MCF 10A (cell line): ENCODE data around the gene CACNB4. TPM values are rescaled to one million over a fixed set of nuclear protein-coding genes. Genes with fewer than 3 reads are reported as not detected.

Experiments used
- BruUV-seq: library from RNA; stranded (reverse); fragments of 400-500 nt; replicated peaks from 2 replicates; lab custom pipeline; 2021; lab: Mats Ljungman, UMichigan
- CTCF ChIA-PET: fragments of 300-600 bp; sonication (Branson Sonifier 250); formaldehyde crosslinking; extraction: SDS; loops from one replicate; lab custom pipeline; 2021; ENCODE audit warnings: antibody characterized with exemption, inconsistent platforms; lab: Yijun Ruan, JAX
- POLR2A ChIA-PET: fragments of 300-600, 350-650 bp; sonication (Branson Sonifier 250); formaldehyde crosslinking; extraction: SDS; loops from one replicate; lab custom pipeline; 2020; ENCODE audit warnings: antibody characterized with exemption, inconsistent platforms; lab: Yijun Ruan, JAX
- DNase-seq: peaks from one replicate; pipeline ENCODE4 v3.0.0-alpha.2; 2018; ENCODE audit not compliant: unreplicated experiment
- H3K27ac Mint-ChIP-seq: one replicate; pipeline ENCODE4 v1.8.0; 2022; ENCODE audit warnings: mild to moderate bottlenecking, low read depth, mixed read lengths; ENCODE audit not compliant: unreplicated experiment
- H3K27me3 Mint-ChIP-seq: one replicate; pipeline ENCODE4 v1.8.0; 2022; ENCODE audit warnings: mixed read lengths; ENCODE audit not compliant: insufficient read depth, unreplicated experiment
- H3K36me3 Mint-ChIP-seq: one replicate; pipeline ENCODE4 v1.8.0; 2022; ENCODE audit warnings: mild to moderate bottlenecking, moderate library complexity, mixed read lengths; ENCODE audit not compliant: insufficient read depth, unreplicated experiment
- H3K4me1 Mint-ChIP-seq: one replicate; pipeline ENCODE4 v1.8.0; 2022; ENCODE audit warnings: mixed read lengths; ENCODE audit not compliant: insufficient read depth, unreplicated experiment
- H3K4me3 Mint-ChIP-seq: one replicate; pipeline ENCODE4 v1.8.0; 2022; ENCODE audit warnings: mild to moderate bottlenecking, moderate library complexity, mixed read lengths; ENCODE audit not compliant: unreplicated experiment
- H3K9me3 Mint-ChIP-seq: one replicate; pipeline ENCODE4 v1.8.0; 2022; ENCODE audit warnings: mixed read lengths; ENCODE audit not compliant: unreplicated experiment
- intact Hi-C: fragments of 100-400 bp; cut with micrococcal nuclease; formaldehyde crosslinking; loops from 2 replicates; pipeline ENCODE4 v1.14.1; 2022
- total RNA-seq: library from RNA; stranded (reverse); gene quantifications from 2 replicates; pipeline ENCODE4 v1.2.3, GENCODE V29; 2022
- TF ChIP-seq, protein P1 (sequence below): fragments of 200-600 bp; IDR thresholded peaks from one replicate; pipeline ENCODE4 v1.8.0; 2022; ENCODE audit warnings: antibody characterized with exemption, mild to moderate bottlenecking; ENCODE audit not compliant: unreplicated experiment

The CACNB4 gene
- total RNA-seq, 1 experiment from 2014 or later = 0.49 TPM

DNA sequence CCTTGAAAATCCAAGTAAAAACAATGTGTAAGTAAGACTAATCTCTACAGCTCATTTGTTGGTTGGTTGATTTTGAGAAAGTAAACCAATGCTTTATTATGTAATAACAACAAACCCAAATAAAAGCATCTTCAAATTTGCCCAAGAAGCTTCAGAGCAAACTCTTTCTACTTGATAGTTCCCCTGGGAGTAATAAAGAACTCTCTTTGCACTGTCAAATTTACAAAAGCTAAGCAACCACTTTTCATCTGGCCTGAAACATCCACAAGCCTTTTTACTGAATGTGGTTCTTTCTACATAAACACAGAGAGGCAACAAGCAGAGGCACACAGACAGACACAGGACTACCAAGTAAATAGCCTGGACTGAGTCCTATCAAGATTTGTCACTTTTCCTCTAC is 28.8 kb upstream of the CACNB4 start:
- POLR2A ChIA-PET = no interaction called here
- no TSS peak for BruUV-seq
- Mint-ChIP-seq H3K4me1 (no peaks in the 10 kb centered on the region), H3K9me3 (no peaks in the 10 kb centered on the region), H3K27ac (no peak overlapping the region), H3K36me3 (peaks cover 4% of the 10 kb centered on the region), H3K4me3 (no peak overlapping the region), H3K27me3 (no peaks in the 10 kb centered on the region)
- no peak for DNase-seq
- TF ChIP-seq, protein P1, sequence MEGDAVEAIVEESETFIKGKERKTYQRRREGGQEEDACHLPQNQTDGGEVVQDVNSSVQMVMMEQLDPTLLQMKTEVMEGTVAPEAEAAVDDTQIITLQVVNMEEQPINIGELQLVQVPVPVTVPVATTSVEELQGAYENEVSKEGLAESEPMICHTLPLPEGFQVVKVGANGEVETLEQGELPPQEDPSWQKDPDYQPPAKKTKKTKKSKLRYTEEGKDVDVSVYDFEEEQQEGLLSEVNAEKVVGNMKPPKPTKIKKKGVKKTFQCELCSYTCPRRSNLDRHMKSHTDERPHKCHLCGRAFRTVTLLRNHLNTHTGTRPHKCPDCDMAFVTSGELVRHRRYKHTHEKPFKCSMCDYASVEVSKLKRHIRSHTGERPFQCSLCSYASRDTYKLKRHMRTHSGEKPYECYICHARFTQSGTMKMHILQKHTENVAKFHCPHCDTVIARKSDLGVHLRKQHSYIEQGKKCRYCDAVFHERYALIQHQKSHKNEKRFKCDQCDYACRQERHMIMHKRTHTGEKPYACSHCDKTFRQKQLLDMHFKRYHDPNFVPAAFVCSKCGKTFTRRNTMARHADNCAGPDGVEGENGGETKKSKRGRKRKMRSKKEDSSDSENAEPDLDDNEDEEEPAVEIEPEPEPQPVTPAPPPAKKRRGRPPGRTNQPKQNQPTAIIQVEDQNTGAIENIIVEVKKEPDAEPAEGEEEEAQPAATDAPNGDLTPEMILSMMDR = no peak
- CTCF ChIA-PET = interaction anchor here (1.9 kb wide), 1 partner anchor 10 kb away, joined by 6 read pairs; no protein-coding TSS in a partner anchor
- intact Hi-C loops = no loop called here

DNA sequence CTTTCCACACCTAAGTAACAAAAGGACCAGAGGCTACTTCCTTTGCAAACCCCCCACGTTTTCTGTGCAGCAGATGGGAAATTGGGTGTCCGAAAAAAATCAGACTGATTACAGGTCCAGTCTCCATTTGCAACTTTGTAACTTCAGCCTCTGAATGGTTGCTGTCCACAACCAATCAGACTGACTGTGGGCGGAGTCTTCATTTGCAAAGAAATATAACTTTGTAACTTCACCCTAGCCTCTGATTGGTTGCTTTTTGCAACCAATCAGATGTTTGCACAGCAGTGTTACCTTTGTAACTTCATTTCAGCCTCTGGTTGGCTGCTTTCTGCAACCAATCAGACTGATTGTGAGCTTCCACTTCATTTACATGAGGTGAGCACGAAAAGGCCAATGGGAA is 27.8 kb upstream of the CACNB4 start:
- Mint-ChIP-seq H3K27ac (no peak overlapping the region), H3K27me3 (no peaks in the 10 kb centered on the region), H3K36me3 (peaks cover 10% of the 10 kb centered on the region), H3K4me1 (no peaks in the 10 kb centered on the region), H3K4me3 (no peak overlapping the region), H3K9me3 (no peaks in the 10 kb centered on the region)
- TF ChIP-seq, protein P1 = no peak
- no TSS peak for BruUV-seq
- CTCF ChIA-PET = interaction anchor here (1.9 kb wide), 1 partner anchor 9 kb away, joined by 6 read pairs; no protein-coding TSS in a partner anchor
- POLR2A ChIA-PET = no interaction called here
- DNase-seq = no peak
- intact Hi-C loops = no loop called here

DNA sequence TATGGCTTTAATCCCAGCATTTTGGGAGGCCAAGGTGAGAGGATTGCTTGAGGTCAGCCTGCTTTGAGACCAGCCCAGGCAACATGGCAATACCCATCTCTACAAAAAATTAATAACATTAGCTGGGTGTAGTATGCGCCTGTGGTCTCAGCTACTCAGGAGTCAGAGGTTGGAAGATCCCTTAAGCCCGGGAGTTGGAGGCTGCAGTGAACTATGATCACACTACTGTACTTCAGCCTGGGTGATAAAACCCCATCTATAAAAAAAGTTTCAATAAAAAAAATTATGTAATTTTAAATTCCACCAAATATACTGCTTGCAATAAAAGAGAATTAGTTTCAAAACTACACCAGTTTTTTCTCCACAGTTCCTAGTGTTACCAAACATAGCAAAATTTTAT is 23.3 kb upstream of the CACNB4 start:
- H3K27me3 Mint-ChIP-seq = no peaks in the 10 kb centered on the region
- H3K36me3 Mint-ChIP-seq = peaks cover 14% of the 10 kb centered on the region
- TF ChIP-seq, protein P1 = no peak
- CTCF ChIA-PET = interaction anchor here (0.6 to 0.7 kb wide), 3 partner anchors 10 to 96 kb away, joined by 3 read pairs; no protein-coding TSS in a partner anchor
- no TSS peak for BruUV-seq
- H3K4me3 Mint-ChIP-seq = no peak overlapping the region
- POLR2A ChIA-PET = interaction anchor here (0.6 kb wide), 1 partner anchor 26 kb away, joined by 3 read pairs; no protein-coding TSS in a partner anchor
- no peaks in the 10 kb centered on the region for H3K4me1 Mint-ChIP-seq
- no peaks in the 10 kb centered on the region for H3K9me3 Mint-ChIP-seq
- no peak overlapping the region for H3K27ac Mint-ChIP-seq
- no peak for DNase-seq
- intact Hi-C loops = no loop called here

DNA sequence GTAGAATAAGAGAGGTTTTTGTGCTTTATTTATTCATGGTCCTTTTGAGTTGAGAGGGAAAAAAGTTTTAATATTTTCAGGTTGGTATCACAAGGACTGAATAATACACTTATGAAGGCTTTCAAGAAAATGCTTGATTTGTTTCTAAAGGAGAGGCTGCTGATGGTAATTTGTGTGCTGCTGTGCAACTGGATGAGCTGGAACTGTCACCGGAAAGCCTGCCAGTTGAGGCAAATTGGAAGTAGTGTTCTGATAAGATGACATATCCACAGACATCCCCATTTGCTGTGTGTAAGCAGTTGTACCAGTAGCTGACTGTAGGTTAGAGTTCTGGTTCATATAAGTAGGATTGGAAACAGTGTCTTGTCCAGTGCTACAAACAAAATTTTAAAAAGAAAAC is 21.6 kb upstream of the CACNB4 start:
- DNase-seq = no peak
- Mint-ChIP-seq H3K36me3 (peaks cover 14% of the 10 kb centered on the region), H3K27ac (no peak overlapping the region), H3K4me1 (no peaks in the 10 kb centered on the region), H3K27me3 (no peaks in the 10 kb centered on the region), H3K4me3 (no peak overlapping the region), H3K9me3 (no peaks in the 10 kb centered on the region)
- ChIA-PET CTCF (interaction anchor here (0.6 to 1.4 kb wide), 3 partner anchors 38 to 93 kb away, joined by 3 to 4 read pairs (median 3); no protein-coding TSS in a partner anchor), POLR2A (no interaction called here)
- TF ChIP-seq, protein P1 = no peak
- intact Hi-C loops = no loop called here
- BruUV-seq = no TSS peak
